Urinary bladder (tissue), 4 donors: ENCODE measurements around the gene CPNE5. TPM values are rescaled to one million over a fixed set of nuclear protein-coding genes. Genes with fewer than 3 reads are reported as not detected.
"Not testable (repeated sequence)": the region's sequence is repeated elsewhere in the genome, so short reads cannot be mapped to it uniquely, and the experiment has no call there.

Experiments
- DNase-seq: peaks from one replicate; pipeline ENCODE4 v3.0.0-alpha.2; 2015; ENCODE audit errors: extremely low spot score
- H3K27ac ChIP-seq: one replicate; pipeline ENCODE4 v1.5.1; 2013; ENCODE audit warnings: low read depth, mild to moderate bottlenecking, moderate library complexity
- H3K36me3 ChIP-seq: one replicate; pipeline ENCODE4 v1.6.1; 2013; ENCODE audit warnings: mild to moderate bottlenecking, moderate library complexity; ENCODE audit not compliant: insufficient read depth
- H3K4me1 ChIP-seq: one replicate; pipeline ENCODE4 v1.6.1; 2013; ENCODE audit warnings: mild to moderate bottlenecking, moderate library complexity; ENCODE audit not compliant: insufficient read depth
- H3K4me3 ChIP-seq: one replicate; pipeline ENCODE4 v1.5.1; 2013; ENCODE audit warnings: low read depth, low read length
- WGBS: extraction: QIAGEN DNeasy Blood & Tissue Kit; methylation state at CpG from one replicate; pipeline ENCODE4 v1.1.7; 2013; 5-methylcytosine and 5-hydroxymethylcytosine counted together
- polyA plus RNA-seq: library from polyadenylated mRNA; stranded (reverse); fragments of 200-250 nt; gene quantifications from one replicate; pipeline ENCODE4 v1.2.3, GENCODE V29; 2013
- total RNA-seq: library from RNA; depleted of rRNA; stranded (reverse); fragments of >200 nt; gene quantifications from one replicate; pipeline ENCODE4 v1.2.3, GENCODE V29; 2014
- donor health status: healthy with polysubstance abuse.
- donor health status: healthy.

Gene CPNE5
- total and polyA plus RNA-seq, 2 donors: 3.3 to 4.5 TPM

GRCh38 chr6:36733300-36733699, 105.9 kb downstream of the CPNE5 start:
- Histone ChIP-seq H3K27ac (no peak overlapping the region), H3K4me1 (no peaks in the 10 kb centered on the region), H3K36me3 (no peaks in the 10 kb centered on the region), H3K4me3 (no peak overlapping the region)
- WGBS: 85% methylated on average over 5 of the region's 5 CpGs
- no peak for DNase-seq

- Histone ChIP-seq H3K4me3 (no peak overlapping the region), H3K36me3 (no peaks in the 10 kb centered on the region), H3K4me1 (no peaks in the 10 kb centered on the region), H3K27ac (no peak overlapping the region)
- no peak for DNase-seq
- whole genome bisulfite sequencing: 91% methylated on average over 12 of the region's 12 CpGs
These were observed 107.5 kb downstream of the CPNE5 start for GRCh38 chr6:36731622-36732310.

- WGBS: 89% methylated on average over 15 of the region's 15 CpGs
- DNase-seq: no peak
These were observed 108.5 kb downstream of the CPNE5 start for GRCh38 chr6:36730424-36731380.

GRCh38 chr6:36729161-36729524, 110.1 kb downstream of the CPNE5 start:
- Histone ChIP-seq H3K4me3 (no peak overlapping the region), H3K36me3 (no peaks in the 10 kb centered on the region), H3K4me1 (no peaks in the 10 kb centered on the region), H3K27ac (no peak overlapping the region)
- 54% methylated on average over 3 of the region's 3 CpGs for WGBS
- DNase-seq: no peak

More at GRCh38 chr6:36730424-36731380, 108.5 kb downstream of the CPNE5 start:
- H3K4me3 ChIP-seq: no peak overlapping the region
- no peaks in the 10 kb centered on the region for H3K4me1 ChIP-seq
- no peak overlapping the region for H3K27ac ChIP-seq
- H3K36me3 ChIP-seq: no peaks in the 10 kb centered on the region

- H3K4me1 ChIP-seq: no peaks in the 10 kb centered on the region
- 87% methylated on average over 11 of the region's 11 CpGs for WGBS
These were observed 110.7 kb downstream of the CPNE5 start for GRCh38 chr6:36728289-36729160.

GRCh38 chr6:36727505-36728021, 111.7 kb downstream of the CPNE5 start:
- WGBS: 95% methylated on average over 7 of the region's 7 CpGs
- H3K36me3 ChIP-seq: no peaks in the 10 kb centered on the region
- H3K4me1 ChIP-seq: no peaks in the 10 kb centered on the region
- no peak overlapping the region for H3K27ac ChIP-seq
- H3K4me3 ChIP-seq: no peak overlapping the region
- no peak for DNase-seq

More at GRCh38 chr6:36728289-36729160, 110.7 kb downstream of the CPNE5 start:
- Histone ChIP-seq H3K4me3 (no peak overlapping the region), H3K36me3 (no peaks in the 10 kb centered on the region), H3K27ac (no peak overlapping the region)
- no peak for DNase-seq

GRCh38 chr6:36725581-36725980, 113.7 kb downstream of the CPNE5 start:
- H3K4me3 ChIP-seq: no peak overlapping the region
- H3K4me1 ChIP-seq: no peaks in the 10 kb centered on the region
- WGBS: 92% methylated on average over 7 of the region's 7 CpGs
- no peak overlapping the region for H3K27ac ChIP-seq
- DNase-seq: no peak
- no peaks in the 10 kb centered on the region for H3K36me3 ChIP-seq

GRCh38 chr6:36724514-36725390, 114.5 kb downstream of the CPNE5 start:
- Histone ChIP-seq H3K27ac (no peak overlapping the region), H3K4me1 (no peaks in the 10 kb centered on the region), H3K36me3 (no peaks in the 10 kb centered on the region), H3K4me3 (no peak overlapping the region)
- no peak for DNase-seq
- 55% methylated on average over 13 of the region's 13 CpGs for WGBS

- 91% methylated on average over 4 of the region's 4 CpGs for WGBS
- not testable (repeated sequence) for DNase-seq, H3K4me1 ChIP-seq, H3K36me3 ChIP-seq, H3K4me3 ChIP-seq, H3K27ac ChIP-seq
These were observed 115.3 kb downstream of the CPNE5 start for GRCh38 chr6:36723992-36724391.

GRCh38 chr6:36722879-36723278, 116.4 kb downstream of the CPNE5 start:
- DNase-seq: no peak
- Histone ChIP-seq H3K36me3 (no peaks in the 10 kb centered on the region), H3K4me1 (no peaks in the 10 kb centered on the region), H3K27ac (no peak overlapping the region), H3K4me3 (no peak overlapping the region)
- 89% methylated on average over 2 of the region's 2 CpGs for WGBS

GRCh38 chr6:36722365-36722764, 116.9 kb downstream of the CPNE5 start:
- no peaks in the 10 kb centered on the region for H3K36me3 ChIP-seq
- H3K4me3 ChIP-seq: no peak overlapping the region
- H3K4me1 ChIP-seq: no peaks in the 10 kb centered on the region
- no peak overlapping the region for H3K27ac ChIP-seq
- DNase-seq: no peak
- 91% methylated on average over 10 of the region's 10 CpGs for WGBS

- no peaks in the 10 kb centered on the region for H3K36me3 ChIP-seq
- no peaks in the 10 kb centered on the region for H3K4me1 ChIP-seq
- DNase-seq: no peak
- no peak overlapping the region for H3K27ac ChIP-seq
- WGBS: 87% methylated on average over 15 of the region's 15 CpGs
- H3K4me3 ChIP-seq: no peak overlapping the region
These were observed 117.7 kb downstream of the CPNE5 start for GRCh38 chr6:36721369-36722140.
